Right renal pelvis (tissue), 4 donors: Measurements from ENCODE around the gene BCAS1. TPM values are rescaled to one million over a fixed set of nuclear protein-coding genes. Genes with fewer than 3 reads are reported as not detected.

Experiments used
- DNase-seq, 4 donors: peaks; one replicate each; pipeline ENCODE4 v3.0.0-alpha.2; 2013; ENCODE audit warnings: low read depth in 4 of 4, low spot score in 3 of 4, missing footprints in 1 of 4
- polyA plus RNA-seq, 4 donors: library from polyadenylated mRNA; unstranded; fragments of 120-200 nt; gene quantifications; one replicate each; pipeline ENCODE4 v1.2.1, GENCODE V29; 2013; ENCODE audit not compliant: insufficient read length in 4 of 4

BCAS1 gene
- 1 to 10 TPM; 2.4 to 5.5 (median 3.7) TPM for polyA plus RNA-seq

DNA sequence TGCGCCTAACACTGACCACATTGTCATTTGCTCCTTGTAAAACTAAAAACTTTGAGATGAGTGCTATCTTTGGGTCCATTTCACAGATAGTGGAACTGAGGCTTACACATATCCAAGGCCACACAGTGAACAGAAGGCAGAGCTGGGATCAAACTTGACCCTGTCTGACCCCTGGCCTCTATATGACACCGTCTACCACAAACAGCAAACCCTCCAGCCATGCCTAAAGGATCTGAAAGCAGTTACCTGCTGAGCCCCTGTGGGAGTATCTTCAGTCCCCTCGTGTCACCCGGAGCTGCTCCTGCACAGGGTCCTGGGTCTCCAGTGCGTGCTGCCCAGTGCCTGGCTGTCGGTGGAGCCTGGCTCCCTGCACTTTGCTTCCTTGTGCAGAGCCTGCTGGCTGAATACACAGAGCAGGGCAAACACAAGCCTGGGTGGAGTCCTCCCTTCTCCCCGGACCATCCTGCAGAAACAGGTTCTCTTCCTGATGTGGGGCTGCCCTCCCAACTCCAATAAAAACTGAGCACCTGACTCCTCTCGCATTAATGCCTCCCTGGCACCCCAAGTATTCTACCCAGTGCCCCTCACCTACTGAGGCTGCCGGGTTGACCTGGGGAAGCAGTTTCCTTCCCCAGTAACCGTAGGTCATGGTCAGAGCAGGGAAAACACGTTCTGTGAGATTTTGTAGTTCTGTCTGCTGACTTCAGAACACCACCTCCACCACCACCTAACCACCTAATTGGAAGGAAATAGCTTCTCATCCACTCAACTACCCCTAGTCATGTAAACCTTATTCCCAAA is at the start of gene BCAS1:
Gene BCAS1 (minus strand): TSS at position 408 of the 801 bp plus-strand sequence. CDS start 11,876 bp downstream, outside the sequence.
- DNase-seq = no peak

DNA sequence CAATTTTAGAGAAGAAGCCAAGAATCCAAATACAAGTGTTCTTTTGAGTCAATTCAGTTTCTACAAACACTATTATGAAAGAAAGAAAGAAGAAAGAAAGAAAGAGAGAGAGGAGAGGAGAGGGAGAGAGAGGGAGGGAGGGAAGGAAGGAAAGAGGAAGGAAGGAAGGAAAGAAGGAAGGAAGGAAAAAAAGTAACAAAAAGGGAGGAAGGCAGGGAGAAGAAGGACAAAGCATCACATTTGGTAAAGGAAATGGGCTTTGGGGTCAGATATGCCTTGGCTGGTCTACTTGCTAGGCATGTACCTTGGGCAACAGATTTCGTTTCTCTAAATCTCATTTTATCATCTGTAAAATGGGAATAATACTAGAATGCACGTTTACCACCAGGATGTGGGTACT is 49.4 kb upstream of the BCAS1 start:
- no peak for DNase-seq

- DNase-seq = no peak
These were observed 48.0 kb upstream of the BCAS1 start for GRCh38 chr20:54118220-54119001.

- no peak for DNase-seq
These were observed 46.3 kb upstream of the BCAS1 start for GRCh38 chr20:54116550-54117235.

DNA sequence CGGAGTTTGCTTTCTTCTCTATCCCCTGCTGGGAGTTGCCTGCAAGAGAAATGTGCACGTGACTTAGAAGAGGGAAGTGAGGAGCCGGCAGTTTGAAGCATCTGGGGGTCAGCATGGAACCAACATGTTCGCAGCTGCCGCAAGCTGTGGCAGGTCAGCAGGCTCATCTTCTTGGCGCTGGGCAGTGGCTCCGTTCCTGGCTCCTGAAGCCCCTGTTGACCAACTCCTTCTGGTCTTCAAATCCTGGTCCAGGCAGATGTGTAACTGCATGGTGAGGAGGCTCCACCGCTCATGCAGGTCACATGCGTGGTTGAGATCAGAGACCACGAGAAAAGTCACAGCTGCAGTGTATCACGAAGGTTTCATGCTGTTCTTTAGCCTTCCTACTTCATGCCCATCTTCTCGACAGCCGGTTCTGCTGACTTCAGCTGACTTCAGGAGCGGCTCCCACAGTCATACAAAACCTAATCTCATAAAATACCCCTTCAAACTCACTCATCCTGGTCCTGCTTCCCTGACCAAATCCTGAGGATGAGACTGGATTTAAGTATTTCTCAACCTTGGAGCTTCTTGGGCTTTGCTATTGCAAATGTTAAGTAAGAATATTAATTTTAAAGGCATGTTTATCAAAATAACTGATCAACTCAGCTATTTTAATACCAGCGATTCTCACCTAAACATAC is 44.9 kb upstream of the BCAS1 start:
- DNase-seq = no peak

DNA sequence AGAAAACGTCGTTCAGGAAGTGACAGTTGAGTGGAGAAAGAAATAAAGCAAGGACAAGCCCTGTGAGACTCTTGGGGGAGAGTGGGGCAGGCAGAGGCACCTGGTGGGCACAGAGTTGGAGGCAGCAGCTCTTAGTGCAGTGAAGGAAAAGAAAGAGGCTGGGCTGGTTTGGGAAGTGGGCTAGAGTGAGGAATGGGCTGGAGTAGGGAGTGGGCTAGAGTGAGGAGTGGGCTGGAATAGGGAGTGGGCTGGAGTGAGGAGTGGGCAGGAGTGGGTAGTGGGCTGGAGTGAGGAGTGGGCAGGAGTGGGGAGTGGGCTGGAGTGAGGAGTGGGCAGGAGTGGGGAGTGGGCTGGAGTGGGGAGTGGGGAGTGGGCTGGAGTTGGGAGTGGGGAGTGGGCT is 43.7 kb upstream of the BCAS1 start:
- DNase-seq = no peak

GRCh38 chr20:54113566-54113965 is 43.2 kb upstream of the BCAS1 start:
- no peak for DNase-seq

- no peak for DNase-seq
These were observed 42.0 kb upstream of the BCAS1 start for GRCh38 chr20:54112221-54112884.

- no peak for DNase-seq
These were observed 41.1 kb upstream of the BCAS1 start for GRCh38 chr20:54111460-54111859.

GRCh38 chr20:54110457-54110856 is 40.1 kb upstream of the BCAS1 start:
- no peak for DNase-seq

- no peak for DNase-seq
These were observed 39.6 kb upstream of the BCAS1 start for GRCh38 chr20:54110041-54110440.

- DNase-seq = no peak
These were observed 38.4 kb upstream of the BCAS1 start for GRCh38 chr20:54108817-54109216.

GRCh38 chr20:54108326-54108642 is 37.9 kb upstream of the BCAS1 start:
- DNase-seq = no peak

GRCh38 chr20:54107600-54108325 is 37.4 kb upstream of the BCAS1 start:
- DNase-seq = no peak

GRCh38 chr20:54107181-54107580 is 36.8 kb upstream of the BCAS1 start:
- no peak for DNase-seq

GRCh38 chr20:54106162-54106561 is 35.8 kb upstream of the BCAS1 start:
- no peak for DNase-seq

GRCh38 chr20:54105653-54106052 is 35.3 kb upstream of the BCAS1 start:
- no peak for DNase-seq

DNA sequence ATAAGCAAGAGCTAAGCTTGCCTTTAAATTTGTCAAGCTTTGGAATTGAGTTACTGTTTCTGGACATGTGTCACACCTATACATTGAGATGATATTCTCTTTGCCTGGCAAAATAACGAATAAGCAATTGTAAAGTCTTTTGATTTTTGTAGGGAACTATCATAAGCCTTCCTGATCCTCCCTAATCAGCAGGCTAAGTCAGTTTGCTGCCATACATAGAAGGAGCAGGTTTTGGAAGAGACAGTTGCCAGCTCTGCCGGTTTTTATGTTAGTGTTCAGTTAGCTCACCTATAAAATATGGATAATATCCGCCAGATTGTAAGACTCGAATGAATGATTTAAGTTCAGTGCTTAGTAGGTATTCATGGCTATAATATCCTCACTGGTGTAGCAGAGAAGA is 34.4 kb upstream of the BCAS1 start:
- no peak for DNase-seq

DNA sequence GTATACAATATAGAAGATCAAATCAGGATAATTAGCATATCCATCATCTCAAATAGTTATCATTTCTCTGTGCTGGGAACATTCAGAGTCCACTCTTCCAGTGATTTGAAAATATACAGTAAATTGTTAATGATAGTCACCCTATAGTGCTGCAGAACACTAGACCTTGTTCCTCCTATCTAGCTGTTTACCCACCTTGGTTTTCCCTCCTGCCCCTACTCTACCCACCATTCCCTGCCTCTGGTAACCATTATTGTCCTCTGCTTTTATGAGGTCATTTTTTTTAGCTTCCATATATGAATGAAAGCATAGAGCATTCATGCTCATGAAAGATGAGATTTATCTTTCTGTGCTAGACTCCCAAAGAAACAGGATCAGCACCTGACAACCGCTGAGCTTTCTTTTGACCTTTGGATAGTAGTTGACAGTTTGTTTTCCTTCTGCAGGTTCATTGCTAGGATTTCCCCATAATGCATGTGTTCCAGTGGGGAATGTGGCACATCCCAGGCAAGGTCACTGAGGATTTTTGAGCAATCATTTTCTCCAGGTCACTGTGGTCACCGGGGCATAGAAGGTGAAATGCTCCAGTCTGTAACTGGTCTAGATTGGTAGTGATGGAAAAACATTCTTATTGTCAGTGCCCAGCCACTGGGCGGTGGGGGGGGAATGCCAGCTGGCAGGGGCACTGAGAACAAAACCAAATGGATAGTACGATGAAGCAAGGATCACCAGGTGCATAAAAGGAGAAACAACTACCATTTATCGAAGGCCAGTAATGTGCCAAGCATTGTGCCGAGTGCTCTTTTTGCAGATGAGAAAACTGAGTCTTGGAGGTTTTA is 33.6 kb upstream of the BCAS1 start:
- DNase-seq = no peak
